Measurements from ENCODE around the gene INPP5K.
"Not testable (repeated sequence)": the region's sequence is repeated elsewhere in the genome, so short reads cannot be mapped to it uniquely, and the experiment has no call there.

Gene INPP5K

GRCh38 chr17:1464186-1464585 lies 52.2 kb downstream of the INPP5K start:
- no peak for DNase-seq (ENCODE audit: low read depth)

- DNase-seq (ENCODE audit: low read depth): no peak
These were observed 54.0 kb downstream of the INPP5K start for GRCh38 chr17:1462164-1463112.

GRCh38 chr17:1461198-1461944 lies 55.0 kb downstream of the INPP5K start:
- no peak for DNase-seq (ENCODE audit: low read depth)

GRCh38 chr17:1460233-1460632 lies 56.2 kb downstream of the INPP5K start:
- peak; percentile 58 for DNase-seq (ENCODE audit: low read depth)

- peak; percentile 92 for DNase-seq (ENCODE audit: low read depth)
These were observed 60.4 kb downstream of the INPP5K start, which contains the start of gene CRK for GRCh38 chr17:1455797-1456599. CRK (minus strand) TSS chr17:1456232; CDS start chr17:1456117, 115 bp downstream.

- DNase-seq (ENCODE audit: low read depth): peak; percentile 78
These were observed 61.1 kb downstream of the INPP5K start for GRCh38 chr17:1455291-1455796.

GRCh38 chr17:1454541-1454940 lies 61.9 kb downstream of the INPP5K start:
- no peak for DNase-seq (ENCODE audit: low read depth)

GRCh38 chr17:1453694-1454093 lies 62.7 kb downstream of the INPP5K start:
- not testable (repeated sequence) for DNase-seq (ENCODE audit: low read depth)

GRCh38 chr17:1452836-1453235 lies 63.6 kb downstream of the INPP5K start:
- no peak for DNase-seq (ENCODE audit: low read depth)

- DNase-seq (ENCODE audit: low read depth): not testable (repeated sequence)
These were observed 66.2 kb downstream of the INPP5K start for GRCh38 chr17:1450261-1450660.

- no peak for DNase-seq (ENCODE audit: low read depth)
These were observed 66.9 kb downstream of the INPP5K start for GRCh38 chr17:1449412-1449967.

GRCh38 chr17:1447052-1447451 lies 69.4 kb downstream of the INPP5K start:
- DNase-seq (ENCODE audit: low read depth): no peak

GRCh38 chr17:1446201-1446600 lies 70.2 kb downstream of the INPP5K start:
- DNase-seq (ENCODE audit: low read depth): no peak

- DNase-seq (ENCODE audit: low read depth): not testable (repeated sequence)
These were observed 70.7 kb downstream of the INPP5K start for GRCh38 chr17:1445695-1446094.

Data from fibroblast of gingiva (primary cell).